ENCODE data around the gene MAPK13.
A peak's percentile ranks its signal among the peaks of the same experiment; 100 is the strongest.
"Not testable (repeated sequence)": the region's sequence is repeated elsewhere in the genome, so short reads cannot be mapped to it uniquely, and the experiment has no call there.

MAPK13 gene

DNA sequence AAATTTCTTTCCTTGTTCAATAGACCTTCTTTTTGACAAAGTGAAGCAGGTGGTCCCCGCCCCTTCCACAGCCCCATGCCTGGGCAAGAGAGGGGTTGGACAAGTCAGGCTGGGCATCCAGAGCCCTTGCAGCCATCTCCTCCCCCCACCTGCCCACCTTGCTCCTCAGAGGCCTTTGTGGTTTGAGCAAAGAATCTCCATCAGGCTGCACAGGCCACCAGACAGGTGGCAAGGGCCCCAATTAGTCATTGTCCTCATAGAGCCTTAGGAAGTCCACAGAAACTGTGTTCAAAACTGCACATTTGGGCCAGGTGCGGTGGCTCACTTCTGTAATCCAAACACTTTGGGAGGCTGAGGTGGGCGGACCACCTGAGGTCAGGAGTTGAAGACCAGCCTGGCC lies 1.5 kb upstream of the MAPK13 start:
- DNase-seq = no peak

DNA sequence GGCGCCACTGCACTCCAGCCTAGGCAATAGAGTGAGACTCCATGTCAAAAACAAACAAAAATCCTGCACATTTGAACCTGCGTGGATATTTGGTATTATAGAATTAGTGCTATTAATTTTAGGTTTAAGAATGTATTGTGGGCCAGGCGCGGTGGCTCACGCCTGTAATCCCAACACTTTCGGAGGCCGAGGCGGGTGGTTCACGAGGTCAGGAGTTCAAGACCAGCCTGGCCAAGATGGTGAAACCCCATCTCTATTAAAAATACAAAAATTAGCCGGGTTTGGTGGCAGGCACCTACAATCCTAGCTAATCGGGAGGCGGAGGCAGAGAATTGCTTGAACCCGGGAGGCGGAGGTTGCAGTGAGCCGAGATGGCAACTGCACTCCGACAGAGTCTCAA lies 979 bp upstream of the MAPK13 start:
- not testable (repeated sequence) for DNase-seq

DNA sequence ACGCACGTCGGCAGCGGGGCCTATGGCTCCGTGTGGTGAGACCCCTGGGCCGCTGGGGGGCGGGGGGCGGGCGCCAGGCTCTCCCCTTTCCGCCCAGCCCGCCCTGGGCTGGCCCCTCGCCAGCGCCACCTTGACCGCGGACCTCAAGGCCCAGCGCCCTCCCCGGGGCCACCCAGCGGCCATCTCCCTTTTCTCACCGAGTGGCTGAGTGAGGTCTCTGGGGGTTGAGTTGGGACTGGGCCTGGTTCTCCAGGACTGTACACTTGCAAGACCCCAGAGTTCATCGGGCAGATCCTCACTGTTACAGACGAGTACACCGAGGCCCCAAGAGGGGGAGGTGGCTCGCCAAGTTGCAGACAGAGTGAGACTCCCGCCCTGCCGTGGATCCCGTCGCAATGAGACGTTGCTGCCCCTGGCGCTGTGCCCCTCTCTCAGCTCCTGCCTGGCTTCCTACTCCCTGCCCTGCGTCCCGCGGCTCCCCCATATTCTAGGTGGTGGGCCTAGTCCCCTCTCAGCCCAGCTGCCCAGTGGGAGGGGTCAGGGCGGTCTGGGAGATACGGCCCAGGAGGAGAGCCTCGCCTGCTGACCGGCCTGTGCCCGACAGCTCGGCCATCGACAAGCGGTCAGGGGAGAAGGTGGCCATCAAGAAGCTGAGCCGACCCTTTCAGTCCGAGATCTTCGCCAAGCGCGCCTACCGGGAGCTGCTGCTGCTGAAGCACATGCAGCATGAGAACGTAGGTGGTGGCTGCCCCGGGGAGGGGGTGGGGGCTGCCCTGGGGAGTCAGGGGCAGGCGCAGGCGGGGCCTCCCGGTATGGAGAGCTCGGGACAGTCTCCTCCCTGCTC lies 576 bp downstream of the MAPK13 start:
- no peak for DNase-seq

DNA sequence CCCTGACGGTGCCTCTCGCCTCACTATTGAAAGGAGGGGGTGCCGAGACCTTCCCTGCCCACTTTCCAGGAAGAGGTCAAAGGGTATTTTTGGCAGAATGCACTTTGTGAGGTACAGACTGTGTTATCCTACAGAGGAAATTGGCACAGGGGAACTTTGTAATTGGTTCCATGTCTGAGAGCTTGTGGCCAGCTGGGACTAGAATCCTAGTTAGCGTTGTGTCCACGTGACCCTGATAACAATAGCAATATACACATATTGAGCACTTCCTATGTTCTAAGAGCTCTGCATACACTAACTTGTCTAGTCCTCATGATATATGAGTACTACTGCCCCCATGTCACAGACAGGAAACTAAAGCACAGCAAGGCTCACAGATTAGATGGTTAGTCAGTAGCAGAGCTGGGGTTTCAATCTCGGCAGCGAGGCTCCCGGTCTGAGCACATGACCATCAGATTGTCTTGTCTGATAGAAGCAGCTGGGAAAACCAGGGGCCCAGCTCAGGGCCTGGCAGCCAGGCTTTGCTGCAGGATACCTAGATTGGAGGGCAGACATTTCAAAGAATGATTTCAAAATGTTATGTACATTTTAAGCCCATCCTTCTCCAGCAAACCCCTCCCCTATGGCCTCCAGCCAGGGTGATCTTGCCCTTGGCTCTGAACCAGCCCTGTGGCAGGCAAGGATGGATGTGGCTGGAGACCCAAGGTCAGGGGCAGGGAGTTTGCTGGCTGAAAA lies 1.4 kb downstream of the MAPK13 start:
- peak in 1 of 2 experiments; percentile 29 for DNase-seq

- no peak for DNase-seq
These were observed 2.1 kb downstream of the MAPK13 start for GRCh38 chr6:36132246-36132895.

GRCh38 chr6:36133148-36133547 lies 2.8 kb downstream of the MAPK13 start:
- DNase-seq = no peak

DNA sequence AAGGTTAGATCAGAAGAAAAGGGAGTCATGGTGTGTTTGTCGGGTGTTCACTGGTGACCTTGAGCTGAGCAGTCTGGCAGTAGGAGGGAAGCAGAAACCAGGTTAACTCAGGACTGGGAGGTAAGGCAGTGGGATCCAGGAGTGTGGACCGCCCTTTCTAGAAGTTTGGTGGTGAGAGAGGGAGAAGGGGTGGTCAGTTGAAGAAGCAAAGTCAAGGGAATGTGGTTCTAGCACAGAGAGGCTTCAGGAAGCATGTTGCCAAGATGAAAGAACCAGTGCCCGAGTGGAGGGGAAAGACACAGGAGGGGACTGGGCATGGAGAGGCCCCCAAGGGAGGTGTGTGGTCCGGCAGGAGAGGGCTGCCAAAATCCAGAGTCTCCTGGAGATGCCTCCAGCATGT lies 3.6 kb downstream of the MAPK13 start:
- no peak for DNase-seq

DNA sequence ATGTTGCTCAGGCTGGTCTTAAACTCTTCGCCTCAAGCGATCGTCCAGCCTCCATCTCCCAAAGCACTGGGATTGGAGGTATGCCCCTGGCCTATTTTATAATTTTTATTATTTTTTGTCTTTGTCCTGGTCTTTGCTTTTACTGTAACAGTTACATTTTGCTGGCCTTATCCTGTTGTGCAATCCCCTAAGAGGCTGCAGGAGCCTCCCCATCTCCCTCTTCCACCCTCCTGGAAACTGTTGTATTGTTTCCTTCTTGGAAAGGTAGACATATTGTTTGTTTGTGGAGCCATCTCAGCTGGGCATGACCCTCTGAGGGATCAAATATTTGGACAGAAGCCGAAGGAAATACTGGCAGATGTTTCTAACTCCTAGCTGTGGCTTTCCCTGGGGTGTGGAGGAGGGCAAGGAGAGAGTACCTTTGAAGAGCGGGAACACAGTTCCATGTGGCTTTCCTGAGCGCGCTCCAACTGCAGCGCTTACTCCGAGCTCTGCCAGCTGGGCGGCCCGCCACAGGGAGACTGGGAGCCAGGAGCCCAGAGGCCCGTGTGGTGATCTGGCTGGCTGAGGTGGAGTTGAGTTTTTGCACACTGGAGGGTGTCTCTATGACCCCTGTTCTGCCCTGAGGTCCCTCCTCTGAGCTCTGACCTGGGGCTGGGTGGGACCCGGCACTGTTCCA lies 4.9 kb downstream of the MAPK13 start:
- DNase-seq = peak in 1 of 2 experiments; percentile 71

DNA sequence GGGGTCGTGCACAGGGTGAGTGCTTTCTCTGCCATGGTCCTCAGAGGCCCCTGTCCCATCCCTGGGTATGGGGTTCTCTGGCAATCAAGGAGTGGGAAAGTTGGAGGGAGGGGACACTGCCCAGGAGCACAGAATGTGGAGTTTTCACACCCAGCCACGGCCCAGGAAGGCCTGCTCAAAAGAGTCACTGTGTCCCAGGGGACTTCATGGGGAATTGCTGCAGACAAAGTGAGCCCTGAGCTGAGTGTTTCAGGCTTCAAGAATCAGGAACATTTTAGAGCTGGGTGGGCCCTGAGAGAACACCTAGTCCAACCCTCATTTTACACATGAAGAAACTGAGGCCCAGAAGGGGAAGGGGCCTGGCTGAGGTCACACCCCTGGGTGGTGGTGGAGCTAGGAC lies 5.7 kb downstream of the MAPK13 start:
- no peak for DNase-seq

DNA sequence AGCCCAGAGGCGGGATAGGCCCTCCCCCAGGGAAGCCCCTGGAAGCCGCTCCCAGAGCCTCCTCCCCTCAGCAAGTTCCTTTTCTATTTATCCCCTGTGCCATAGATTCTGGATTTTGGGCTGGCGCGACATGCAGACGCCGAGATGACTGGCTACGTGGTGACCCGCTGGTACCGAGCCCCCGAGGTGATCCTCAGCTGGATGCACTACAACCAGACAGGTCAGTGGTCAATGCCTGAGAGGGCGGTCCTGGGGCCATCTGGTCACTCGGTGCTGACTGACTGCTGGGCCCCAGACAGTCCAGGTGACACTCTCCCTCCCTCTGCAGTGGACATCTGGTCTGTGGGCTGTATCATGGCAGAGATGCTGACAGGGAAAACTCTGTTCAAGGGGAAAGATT lies 6.2 kb downstream of the MAPK13 start:
- DNase-seq = no peak

- DNase-seq = no peak
These were observed 8.4 kb downstream of the MAPK13 start for GRCh38 chr6:36138667-36139066.

DNA sequence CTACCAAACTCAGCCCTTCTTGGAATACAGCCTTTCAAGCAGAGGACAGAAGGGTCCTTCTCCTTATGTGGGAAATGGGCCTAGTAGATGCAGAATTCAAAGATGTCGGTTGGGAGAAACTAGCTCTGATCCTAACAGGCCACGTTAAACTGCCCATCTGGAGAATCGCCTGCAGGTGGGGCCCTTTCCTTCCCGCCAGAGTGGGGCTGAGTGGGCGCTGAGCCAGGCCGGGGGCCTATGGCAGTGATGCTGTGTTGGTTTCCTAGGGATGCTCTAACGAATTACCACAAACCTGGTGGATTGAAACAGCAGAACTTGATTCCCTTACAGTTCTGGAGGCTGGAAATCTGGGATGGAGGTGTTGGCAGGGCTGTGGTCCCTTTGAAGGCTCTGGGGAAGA lies 9.1 kb downstream of the MAPK13 start:
- DNase-seq = peak in 1 of 2 experiments; percentile 34

GRCh38 chr6:36139991-36140710 lies 9.8 kb downstream of the MAPK13 start:
- no peak for DNase-seq

DNA sequence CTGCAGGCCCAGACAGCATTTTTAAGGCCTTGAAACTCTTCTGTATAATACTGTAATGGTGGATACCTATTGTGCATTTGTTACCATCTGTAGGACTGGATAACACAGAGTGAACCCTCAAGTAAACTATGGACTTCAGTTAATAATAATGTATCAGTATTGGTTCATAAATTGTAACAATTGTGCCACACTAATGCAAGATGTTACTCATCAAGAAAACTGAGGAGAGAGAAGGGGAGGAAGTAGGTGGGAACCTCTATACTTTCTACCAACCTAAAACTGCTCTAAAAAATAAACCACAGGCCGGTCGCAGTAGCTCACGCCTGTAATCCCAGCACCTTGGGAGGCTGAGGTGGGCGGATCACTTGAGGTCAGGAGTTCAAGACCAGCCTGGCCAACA lies 10.8 kb downstream of the MAPK13 start:
- DNase-seq = no peak

- no peak for DNase-seq
These were observed 11.6 kb downstream of the MAPK13 start for GRCh38 chr6:36141961-36142360.

- no peak for DNase-seq
These were observed 12.9 kb downstream of the MAPK13 start for GRCh38 chr6:36142971-36143838.

DNA sequence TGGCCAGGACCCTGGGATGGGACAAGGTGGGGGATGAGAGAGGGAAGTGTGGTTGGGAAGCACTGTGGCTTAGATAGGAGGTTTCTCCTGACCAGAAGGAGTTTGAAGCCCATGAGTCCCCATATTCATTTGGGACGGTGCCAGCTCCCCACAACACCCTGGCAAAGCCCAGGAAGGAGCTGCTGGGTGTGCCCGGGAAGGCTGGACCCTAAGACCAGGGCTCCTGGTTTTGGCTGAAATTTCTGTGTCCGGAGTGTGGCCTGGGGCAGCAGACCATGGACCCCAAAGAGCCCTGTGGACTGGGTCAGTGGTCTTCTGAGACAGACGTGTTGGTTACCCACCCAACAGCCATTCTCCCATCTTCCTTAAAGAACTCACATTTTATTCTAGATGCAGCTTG lies 15.2 kb downstream of the MAPK13 start:
- DNase-seq = no peak

- DNase-seq = no peak
These were observed 17.0 kb downstream of the MAPK13 start for GRCh38 chr6:36147294-36147693.

- DNase-seq = no peak
These were observed 19.2 kb downstream of the MAPK13 start for GRCh38 chr6:36149476-36149875.

GRCh38 chr6:36150283-36150682 lies 20.0 kb downstream of the MAPK13 start:
- DNase-seq = no peak

DNA sequence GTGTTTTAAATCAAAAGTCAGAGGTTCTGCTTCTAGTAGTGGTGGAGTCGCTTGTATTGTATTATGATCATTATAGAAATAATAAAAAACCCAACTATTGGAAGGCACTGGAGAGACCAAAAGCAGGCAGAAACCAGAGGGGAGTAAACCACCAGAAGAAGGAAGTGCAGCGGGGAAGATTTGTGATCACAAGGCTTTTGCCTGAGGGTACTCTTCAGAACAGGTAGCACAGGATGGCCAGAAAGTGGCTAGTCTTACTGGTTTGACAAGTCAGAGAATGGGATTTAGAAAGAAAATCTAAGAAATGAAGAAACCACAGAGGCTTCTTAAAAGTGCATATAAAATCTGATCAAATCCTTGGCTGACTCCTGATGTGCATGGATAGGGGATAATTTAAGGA lies 24.0 kb downstream of the MAPK13 start:
- DNase-seq = no peak

DNA sequence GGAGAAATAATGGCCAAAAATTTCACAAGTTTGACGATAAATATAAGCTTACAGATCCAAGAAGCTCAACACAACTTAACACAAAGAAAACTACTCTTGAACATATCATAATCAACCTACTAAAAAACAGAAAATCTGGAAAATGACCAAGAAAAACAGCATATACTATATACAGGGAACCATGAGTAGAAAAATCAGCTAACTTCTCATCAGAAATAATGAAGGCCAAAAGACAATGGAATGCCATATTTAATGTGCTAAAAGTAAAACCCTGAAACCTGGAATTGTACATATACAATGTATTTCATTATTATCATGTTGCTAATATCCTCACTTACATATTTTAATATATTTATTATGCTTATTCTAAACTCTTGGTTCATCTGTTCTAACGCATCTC lies 25.3 kb downstream of the MAPK13 start:
- no peak for DNase-seq
